HG02852 (cell line): ENCODE results near the gene MS4A1.
A peak's percentile ranks its signal among the peaks of the same experiment; 100 is the strongest.
"Not testable (repeated sequence)": the region's sequence is repeated elsewhere in the genome, so short reads cannot be mapped to it uniquely, and the experiment has no call there.

Experiments
- ATAC-seq: cut with Tn5 transposase; IDR thresholded peaks from one replicate; pipeline ENCODE4 v1.9.1; 2021; ENCODE audit warnings: mild to moderate bottlenecking, moderate library complexity; ENCODE audit not compliant: unreplicated experiment

Gene MS4A1

GRCh38 chr11:60455531-60456042, at the start of gene MS4A1:
TSS of gene MS4A1 (plus strand) at chr11:60455847. CDS start at chr11:60462375, 6,528 bp downstream.
- ATAC-seq: peak; percentile 78

DNA sequence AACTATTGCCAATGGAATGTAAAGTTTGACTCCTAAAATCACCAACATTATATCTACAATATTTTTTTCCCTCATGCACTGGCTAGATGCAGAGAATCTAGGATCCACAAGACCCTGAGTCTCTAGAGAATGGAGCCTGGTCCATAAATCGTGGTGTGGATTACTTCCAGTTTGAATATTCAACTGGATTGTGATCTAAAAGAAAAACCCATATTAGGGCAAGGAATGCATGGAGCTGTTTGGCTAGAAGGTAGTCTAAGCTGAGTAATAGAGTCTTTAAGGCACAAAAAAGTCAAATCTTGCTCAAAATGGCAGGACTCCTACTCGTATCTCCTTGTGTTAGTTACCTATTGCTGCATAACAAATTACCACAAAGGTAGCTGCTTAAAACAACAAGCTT, 35.6 kb upstream of the MS4A1 start:
- ATAC-seq: no peak

DNA sequence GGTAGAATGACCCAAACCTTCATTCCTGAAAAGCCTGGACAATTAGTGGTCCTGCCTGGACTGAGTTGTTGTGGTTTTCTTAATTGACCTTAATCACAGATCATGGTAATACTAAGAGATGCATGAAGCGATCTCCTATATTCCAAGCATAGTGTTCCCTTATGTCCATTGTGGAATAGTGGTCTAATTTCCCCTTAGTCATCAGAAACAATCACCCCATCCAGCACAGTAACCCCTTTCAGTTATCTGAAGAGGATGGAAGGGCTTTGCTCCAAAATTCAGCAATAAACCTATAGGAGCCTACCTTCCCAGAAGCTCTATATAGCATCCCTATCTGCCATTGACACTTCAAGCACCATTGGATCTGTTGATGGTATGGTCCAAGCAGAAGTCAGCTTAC, 33.0 kb upstream of the MS4A1 start:
- ATAC-seq: no peak

DNA sequence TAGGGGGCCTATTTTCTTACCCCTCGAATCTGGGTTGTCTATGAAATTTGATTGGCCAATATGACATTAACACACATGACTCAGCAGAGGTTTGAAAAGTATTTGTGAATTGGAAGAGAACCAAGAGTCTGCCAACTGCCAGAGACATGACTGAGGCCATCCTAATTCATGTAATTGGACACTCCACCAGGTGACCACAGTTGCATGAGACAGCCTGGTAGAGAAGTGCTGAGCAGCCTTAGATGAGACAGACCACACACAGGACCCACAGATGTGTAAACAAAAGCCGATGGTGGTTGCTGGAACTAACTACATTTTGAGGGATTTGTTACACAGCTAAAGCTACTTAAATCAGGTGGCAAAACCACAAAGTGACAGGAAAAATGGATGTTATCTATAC, 27.1 kb upstream of the MS4A1 start:
- no peak for ATAC-seq

GRCh38 chr11:60429272-60429671, 26.4 kb upstream of the MS4A1 start, which contains the start of gene MS4A5:
TSS of gene MS4A5 (plus strand) at chr11:60429572. CDS start at chr11:60429675, 103 bp downstream.
- ATAC-seq: no peak

DNA sequence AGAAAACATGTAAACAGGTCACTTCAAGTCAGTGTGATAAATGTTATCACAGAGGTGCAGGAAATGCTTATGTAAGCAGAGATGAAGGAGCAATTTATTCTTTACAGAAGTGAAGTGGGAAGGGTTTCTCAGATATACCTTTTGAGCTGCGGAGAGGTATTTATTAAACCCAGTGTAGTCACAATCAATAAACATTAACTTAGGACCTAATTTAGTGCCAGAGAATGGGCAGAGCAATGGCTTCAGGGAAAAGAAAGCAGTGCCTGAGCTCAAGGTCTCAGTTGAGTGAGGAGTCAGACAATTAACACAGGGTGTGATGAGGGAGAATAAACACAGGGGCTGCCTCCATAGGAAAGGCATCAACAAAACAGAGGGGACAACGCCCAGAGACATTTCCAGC, 24.4 kb upstream of the MS4A1 start:
- no peak for ATAC-seq

DNA sequence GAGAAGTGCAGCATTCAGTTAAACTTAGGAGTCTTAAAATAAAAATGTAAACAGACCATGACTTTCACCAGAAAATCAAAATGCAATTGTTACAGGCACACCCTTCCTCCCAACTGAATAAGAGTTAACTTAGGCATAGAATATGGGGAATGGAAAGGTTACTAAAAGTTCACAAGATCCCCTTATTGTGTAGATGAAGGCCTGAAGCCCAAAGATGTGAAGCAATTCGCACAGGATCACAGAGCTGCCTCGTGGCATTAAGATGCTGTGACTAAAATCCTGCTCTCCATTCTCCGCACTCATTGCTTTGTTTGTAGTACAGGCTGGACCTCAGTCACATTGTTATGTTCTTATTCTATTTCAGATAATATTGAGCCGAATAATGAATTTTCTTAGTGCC, 22.2 kb upstream of the MS4A1 start:
- no peak for ATAC-seq

- ATAC-seq: no peak
Observed at GRCh38 chr11:60447070-60447469, 8.6 kb upstream of the MS4A1 start.

DNA sequence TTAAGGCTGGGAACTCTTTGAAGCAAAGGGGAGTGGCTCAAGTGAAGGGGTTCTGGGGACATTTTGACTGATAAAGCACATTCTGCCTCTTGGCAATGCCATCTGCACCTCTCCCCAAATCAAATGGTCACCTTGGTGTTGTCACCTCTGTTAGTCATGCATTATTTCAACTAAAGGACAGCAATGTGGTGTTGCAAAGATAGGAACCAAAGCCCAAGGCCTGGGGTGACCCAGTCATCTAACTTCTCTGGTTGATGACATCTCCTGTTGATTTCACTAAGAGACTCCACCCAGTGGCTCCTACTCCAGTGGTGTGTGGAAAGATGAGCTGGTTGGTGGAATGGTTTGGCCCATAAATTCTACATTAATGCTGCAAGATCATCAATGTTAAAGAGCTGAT, 7.8 kb upstream of the MS4A1 start:
- no peak for ATAC-seq

- not testable (repeated sequence) for ATAC-seq
Observed at GRCh38 chr11:60451185-60451584, 4.5 kb upstream of the MS4A1 start.

GRCh38 chr11:60454212-60454611, 1.4 kb upstream of the MS4A1 start:
- no peak for ATAC-seq

DNA sequence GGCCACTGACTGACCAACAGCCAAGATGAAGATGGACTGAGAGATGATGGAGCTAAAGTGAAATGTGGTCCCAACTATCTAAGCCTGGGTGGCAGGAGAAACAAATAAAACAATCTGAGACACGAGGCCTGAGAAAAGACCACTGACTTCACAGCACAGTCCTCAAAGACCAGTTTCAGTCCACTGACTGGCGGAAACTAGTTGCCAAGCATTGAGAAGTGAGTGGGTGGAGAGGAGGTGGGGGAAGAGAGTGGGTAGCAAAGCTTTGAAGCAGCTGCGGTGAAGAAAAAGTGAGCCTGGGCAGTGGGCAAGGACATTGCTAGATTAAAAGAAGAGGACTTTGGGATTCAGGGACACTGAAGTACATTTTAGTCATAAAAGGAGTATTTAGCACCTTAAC, 1.9 kb downstream of the MS4A1 start:
- peak; percentile 31 for ATAC-seq

GRCh38 chr11:60459345-60459744, 3.7 kb downstream of the MS4A1 start:
- ATAC-seq: peak; percentile 31

- ATAC-seq: no peak
Observed at GRCh38 chr11:60468829-60469228, 13.2 kb downstream of the MS4A1 start.

- no peak for ATAC-seq
Observed at GRCh38 chr11:60469723-60470122, 14.1 kb downstream of the MS4A1 start.

GRCh38 chr11:60477035-60477445, 21.4 kb downstream of the MS4A1 start:
- peak; percentile 72 for ATAC-seq

- ATAC-seq: peak; percentile 38
Observed at GRCh38 chr11:60482361-60482760, 26.7 kb downstream of the MS4A1 start.

DNA sequence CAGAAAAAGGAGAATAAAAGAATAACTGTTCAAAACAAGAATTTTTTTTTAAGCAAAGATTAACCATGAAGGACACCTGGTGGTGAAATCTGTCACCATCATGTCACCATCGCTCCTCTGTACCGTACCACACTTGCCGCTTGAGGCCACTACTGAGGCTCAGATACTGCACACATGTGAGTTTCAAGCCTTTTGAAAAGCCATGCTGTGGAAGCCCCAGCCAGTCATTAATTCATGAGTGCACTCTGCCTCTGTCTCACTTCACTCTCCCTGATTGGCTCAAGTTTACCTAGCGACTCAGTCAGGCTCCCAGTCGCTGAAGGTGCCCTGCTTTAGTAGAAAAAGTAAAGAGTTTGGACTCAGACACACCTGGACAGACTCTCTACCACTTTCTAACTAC, 30.3 kb downstream of the MS4A1 start:
- ATAC-seq: peak; percentile 99

- ATAC-seq: no peak
Observed at GRCh38 chr11:60492488-60493009, 36.9 kb downstream of the MS4A1 start, which contains the start of gene MS4A12. TSS of gene MS4A12 (plus strand) at chr11:60492778. CDS start at chr11:60497319, 4,541 bp downstream.

GRCh38 chr11:60493454-60493853, 37.8 kb downstream of the MS4A1 start:
- ATAC-seq: no peak

GRCh38 chr11:60498399-60498798, 42.8 kb downstream of the MS4A1 start:
- ATAC-seq: no peak

- no peak for ATAC-seq
Observed at GRCh38 chr11:60498853-60499252, 43.2 kb downstream of the MS4A1 start.
